Mesenchymal stem cell (in vitro differentiated cells and primary cell): ENCODE results near the gene UBE2E2. TPM values are rescaled to one million over a fixed set of nuclear protein-coding genes. Genes with fewer than 3 reads are reported as not detected.
A peak's percentile ranks its signal among the peaks of the same experiment; 100 is the strongest.

Source experiments
- DNase-seq: peaks from one replicate; pipeline ENCODE4 v3.0.0-alpha.2; 2013
- H2AFZ ChIP-seq: one replicate; pipeline ENCODE4 v1.6.1; 2013; ENCODE audit warnings: low read depth, mild to moderate bottlenecking, control low read depth, inconsistent platforms, low read length, moderate library complexity
- H2AK5ac ChIP-seq: 2 replicates; pipeline ENCODE4 v1.6.1; 2013; ENCODE audit warnings: low read length, moderate library complexity, mild to moderate bottlenecking, inconsistent platforms; ENCODE audit not compliant: severe bottlenecking
- H2BK120ac ChIP-seq: one replicate; pipeline ENCODE4 v1.6.1; 2013; ENCODE audit warnings: low read depth, mild to moderate bottlenecking, inconsistent platforms, low read length, moderate library complexity
- H2BK12ac ChIP-seq, 2 experiments: one replicate each; pipeline ENCODE4 v1.6.1; 2013; ENCODE audit warnings: inconsistent platforms in 2 of 2, low read length in 2 of 2, mild to moderate bottlenecking in 2 of 2, moderate library complexity in 2 of 2, control low read depth in 1 of 2
- H2BK15ac ChIP-seq: one replicate; pipeline ENCODE4 v1.6.1; 2013; ENCODE audit warnings: mild to moderate bottlenecking, low read depth, inconsistent platforms; ENCODE audit not compliant: poor library complexity, severe bottlenecking
- H2BK5ac ChIP-seq: 2 replicates; pipeline ENCODE4 v1.6.1; 2013; ENCODE audit warnings: low read depth, mild to moderate bottlenecking, low read length, control low read depth, inconsistent platforms; ENCODE audit not compliant: poor library complexity, severe bottlenecking
- H3K14ac ChIP-seq, 2 experiments: one replicate each; pipeline ENCODE4 v1.6.1; 2013; ENCODE audit warnings: inconsistent platforms in 2 of 2, low read length in 2 of 2, control low read depth in 1 of 2, mild to moderate bottlenecking in 1 of 2, moderate library complexity in 1 of 2
- H3K18ac ChIP-seq, 2 experiments: one replicate each; pipeline ENCODE4 v1.6.1; 2013; ENCODE audit warnings: inconsistent platforms in 2 of 2, low read length in 2 of 2, control low read depth in 1 of 2, low read depth in 1 of 2, mild to moderate bottlenecking in 1 of 2
- H3K23ac ChIP-seq, 2 experiments: one replicate each; pipeline ENCODE4 v1.6.1; 2013; ENCODE audit warnings: inconsistent platforms in 2 of 2, low read length in 2 of 2, mild to moderate bottlenecking in 2 of 2, moderate library complexity in 2 of 2, control low read depth in 1 of 2
- H3K27ac ChIP-seq: 2 replicates; pipeline ENCODE4 v1.5.1; 2013; ENCODE audit warnings: mild to moderate bottlenecking, moderate library complexity, low read length, control low read depth, inconsistent platforms; ENCODE audit not compliant: poor library complexity, severe bottlenecking
- H3K27me3 ChIP-seq, 2 experiments: 2 replicates each; pipeline versions ENCODE4 v1.6.1 to v1.7.0; 2013; ENCODE audit warnings: low read length in 2 of 2, mild to moderate bottlenecking in 2 of 2, moderate library complexity in 2 of 2, control low read depth in 1 of 2, inconsistent platforms in 1 of 2; ENCODE audit not compliant: control insufficient read depth in 1 of 2, insufficient read depth in 1 of 2
- H3K36me3 ChIP-seq, 2 experiments: 2 replicates each; pipeline versions ENCODE4 v1.6.1 to v1.7.0; 2013; ENCODE audit warnings: low read length in 2 of 2, control low read depth in 1 of 2, inconsistent platforms in 1 of 2, low read depth in 1 of 2, mild to moderate bottlenecking in 1 of 2; ENCODE audit not compliant: insufficient read depth in 2 of 2, control insufficient read depth in 1 of 2
- H3K4ac ChIP-seq, 2 experiments: one replicate each; pipeline ENCODE4 v1.6.1; 2013; ENCODE audit warnings: inconsistent platforms in 2 of 2, low read length in 2 of 2, mild to moderate bottlenecking in 2 of 2, moderate library complexity in 2 of 2, control low read depth in 1 of 2, low read depth in 1 of 2
- H3K4me1 ChIP-seq: 2 replicates; pipeline ENCODE4 v1.6.1; 2013; ENCODE audit warnings: low read depth, low read length, control low read depth; ENCODE audit not compliant: control insufficient read depth, insufficient read depth
- H3K4me2 ChIP-seq: 2 replicates; pipeline ENCODE4 v1.6.1; 2013; ENCODE audit warnings: low read length, mild to moderate bottlenecking, inconsistent platforms; ENCODE audit not compliant: poor library complexity, severe bottlenecking
- H3K4me3 ChIP-seq, 2 experiments: 2 replicates each; pipeline versions ENCODE4 v1.5.1 to v1.7.0; 2013; ENCODE audit warnings: low read length in 2 of 2, mild to moderate bottlenecking in 2 of 2, control low read depth in 1 of 2, low read depth in 1 of 2; ENCODE audit not compliant: insufficient read depth in 1 of 2
- H3K79me1 ChIP-seq: replicated peaks from 2 replicates; pipeline ENCODE4 v1.6.1; 2013; ENCODE audit warnings: mild to moderate bottlenecking, control low read depth, low read length, inconsistent platforms; ENCODE audit not compliant: poor library complexity, severe bottlenecking
- H3K9ac ChIP-seq: 2 replicates; pipeline ENCODE4 v1.7.0; 2013; ENCODE audit warnings: mild to moderate bottlenecking, low read length, moderate library complexity
- H3K9me3 ChIP-seq: 2 replicates; pipeline ENCODE4 v1.7.0; 2013; ENCODE audit warnings: mild to moderate bottlenecking, low read length; ENCODE audit not compliant: control insufficient read depth
- H4K8ac ChIP-seq: one replicate; pipeline ENCODE4 v1.6.1; 2013; ENCODE audit warnings: inconsistent platforms, mild to moderate bottlenecking, low read length, moderate library complexity
- H4K91ac ChIP-seq: one replicate; pipeline ENCODE4 v1.6.1; 2013; ENCODE audit warnings: mild to moderate bottlenecking, low read length, inconsistent platforms
- WGBS: methylation state at CpG from one replicate; pipeline ENCODE4 v1.1.7; 2013; ENCODE audit warnings: mixed read lengths; 5-methylcytosine and 5-hydroxymethylcytosine counted together
- polyA plus RNA-seq, 2 experiments: library from polyadenylated mRNA; stranded (reverse); fragments of 200-250 nt; gene quantifications; one replicate each; pipeline ENCODE4 v1.2.3, GENCODE V29; 2013

The UBE2E2 gene
- 27.2 TPM for polyA plus RNA-seq (2013, experiment 1 of 2)
- 26.3 TPM for polyA plus RNA-seq (2013, experiment 2 of 2)

DNA sequence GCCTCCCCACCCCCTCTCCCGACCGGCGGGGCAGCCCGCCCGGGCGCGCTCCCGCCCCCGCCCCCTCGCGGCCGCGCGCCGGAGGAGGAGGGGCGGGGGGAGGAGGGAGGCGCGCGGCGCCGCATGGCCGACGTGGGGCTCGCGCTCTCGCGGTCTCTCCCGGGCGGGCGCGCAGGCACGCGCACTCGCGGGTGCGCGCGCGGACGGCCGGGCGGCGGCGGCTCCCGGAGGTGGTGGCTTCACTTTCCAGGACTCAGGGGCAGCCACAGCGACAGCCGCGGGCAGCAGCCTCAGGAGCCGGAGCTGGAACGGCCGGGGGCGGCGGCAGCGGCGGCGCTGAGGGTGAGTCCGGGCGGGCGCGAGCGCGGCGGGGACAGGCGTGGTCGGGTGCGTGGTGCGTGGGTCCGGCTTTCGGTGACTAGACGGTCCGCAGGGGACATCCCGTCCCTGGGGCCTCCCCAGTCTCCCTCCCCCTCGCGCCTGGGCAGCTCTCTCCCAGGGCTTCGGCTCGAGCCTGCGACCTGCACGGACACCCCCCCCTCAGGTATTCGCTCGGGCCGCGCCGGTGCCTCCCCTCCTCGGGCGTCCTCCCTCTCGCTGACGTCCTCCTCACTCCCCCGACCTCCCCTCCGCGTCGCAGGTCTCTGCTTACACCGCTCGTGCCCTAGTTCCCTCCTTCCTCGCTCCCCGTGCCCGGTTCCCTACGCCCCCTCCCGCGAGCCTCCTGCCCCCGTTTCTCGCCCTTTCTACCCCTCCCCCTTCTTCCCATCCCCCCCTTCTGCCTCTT is at the start of gene UBE2E2:
TSS of gene UBE2E2 (plus strand) at position 407 of the 787 bp plus-strand sequence.
- H3K4me2 ChIP-seq: peak within 1 kb of the TSS; percentile 77
- peak within 1 kb of the TSS; percentile 64 to 89 for H3K4ac ChIP-seq
- peak within 1 kb of the TSS in 1 of 2 experiments; percentile 97 for H3K23ac ChIP-seq
- H3K36me3 ChIP-seq: no peaks in the 10 kb centered on the region
- H2BK12ac ChIP-seq: peak within 1 kb of the TSS; percentile 77 to 90
- H3K9ac ChIP-seq: peak within 1 kb of the TSS; percentile 91
- WGBS: under 1% methylated on average over 38 of the region's 101 CpGs
- H4K91ac ChIP-seq: peak within 1 kb of the TSS; percentile 92
- H2BK5ac ChIP-seq: peak within 1 kb of the TSS; percentile 48
- peak within 1 kb of the TSS; percentile 85 for H2BK120ac ChIP-seq
- H3K27me3 ChIP-seq: peaks cover 0 to 6% of the 10 kb centered on the region in 2 experiments
- H3K4me3 ChIP-seq: peak within 1 kb of the TSS; percentile 88 to 99
- peaks cover 6% of the 10 kb centered on the region for H3K79me1 ChIP-seq
- H2AFZ ChIP-seq: peak within 1 kb of the TSS; percentile 76
- peak within 1 kb of the TSS; percentile 92 to 95 for H3K18ac ChIP-seq
- peak within 1 kb of the TSS; percentile 99 for H4K8ac ChIP-seq
- no peaks in the 10 kb centered on the region for H3K9me3 ChIP-seq
- H2BK15ac ChIP-seq: peak within 1 kb of the TSS; percentile 100
- H2AK5ac ChIP-seq: no peak within 1 kb of the TSS
- peaks cover 4% of the 10 kb centered on the region for H3K4me1 ChIP-seq
- peak within 1 kb of the TSS in 1 of 2 experiments; percentile 84 for H3K14ac ChIP-seq
- DNase-seq: peak; percentile 62
- H3K27ac ChIP-seq: no peak within 1 kb of the TSS

- H3K4me3 ChIP-seq: no peak overlapping the region
- no peak overlapping the region for H3K18ac ChIP-seq
- no peak overlapping the region for H2BK5ac ChIP-seq
- H3K14ac ChIP-seq: no peak overlapping the region
- H3K4me2 ChIP-seq: no peak overlapping the region
- no peaks in the 10 kb centered on the region for H3K36me3 ChIP-seq
- no peak overlapping the region for H4K8ac ChIP-seq
- H3K4ac ChIP-seq: no peak overlapping the region
- H2BK120ac ChIP-seq: no peak overlapping the region
- H4K91ac ChIP-seq: no peak overlapping the region
- no peak overlapping the region for H3K9ac ChIP-seq
- no peak overlapping the region for H3K27ac ChIP-seq
- H2BK15ac ChIP-seq: no peak overlapping the region
- DNase-seq: no peak
- no peaks in the 10 kb centered on the region for H3K79me1 ChIP-seq
- H2AK5ac ChIP-seq: no peak overlapping the region
- no peaks in the 10 kb centered on the region for H3K27me3 ChIP-seq
- no peak overlapping the region for H2BK12ac ChIP-seq
- H3K23ac ChIP-seq: no peak overlapping the region
- 57% methylated on average over 1 of the region's 1 CpG for WGBS
- H2AFZ ChIP-seq: no peak overlapping the region
- no peaks in the 10 kb centered on the region for H3K4me1 ChIP-seq
- H3K9me3 ChIP-seq: peaks cover 8% of the 10 kb centered on the region
Observed at GRCh38 chr3:23153436-23153835, 49.7 kb upstream of the UBE2E2 start.

GRCh38 chr3:23157331-23157730 is 45.8 kb upstream of the UBE2E2 start:
- Histone ChIP-seq H3K4me2 (no peak overlapping the region), H3K18ac (no peak overlapping the region), H3K27me3 (no peaks in the 10 kb centered on the region), H4K91ac (no peak overlapping the region), H4K8ac (no peak overlapping the region), H3K27ac (no peak overlapping the region), H2BK12ac (no peak overlapping the region), H3K4ac (no peak overlapping the region), H3K9ac (no peak overlapping the region), H2BK5ac (no peak overlapping the region), H2BK120ac (no peak overlapping the region), H3K4me1 (peaks cover 5% of the 10 kb centered on the region), H3K9me3 (peaks cover 8% of the 10 kb centered on the region), H2AK5ac (no peak overlapping the region), H3K36me3 (no peaks in the 10 kb centered on the region), H3K4me3 (no peak overlapping the region), H3K23ac (no peak overlapping the region), H3K79me1 (no peaks in the 10 kb centered on the region), H2BK15ac (no peak overlapping the region), H3K14ac (no peak overlapping the region), H2AFZ (no peak overlapping the region)
- DNase-seq: no peak
- WGBS: 98% methylated on average over 3 of the region's 3 CpGs

- Histone ChIP-seq H2BK12ac (no peak overlapping the region), H3K23ac (no peak overlapping the region), H3K79me1 (no peaks in the 10 kb centered on the region), H2BK15ac (no peak overlapping the region), H2BK120ac (no peak overlapping the region), H4K8ac (no peak overlapping the region), H3K14ac (no peak overlapping the region), H3K4ac (no peak overlapping the region), H2AK5ac (no peak overlapping the region), H2BK5ac (no peak overlapping the region), H3K27me3 (no peaks in the 10 kb centered on the region), H3K4me3 (no peak overlapping the region), H3K9ac (peak overlapping the region; percentile 74), H3K4me2 (no peak overlapping the region), H2AFZ (no peak overlapping the region), H3K18ac (no peak overlapping the region), H3K9me3 (peaks cover 7% of the 10 kb centered on the region), H3K36me3 (no peaks in the 10 kb centered on the region), H4K91ac (no peak overlapping the region), H3K4me1 (peaks cover 5% of the 10 kb centered on the region), H3K27ac (peak overlapping the region; percentile 33)
- WGBS: no CpG with 5 or more reads among the region's 2 CpGs
- DNase-seq: peak; percentile 86
Observed at GRCh38 chr3:23159929-23160328, 43.2 kb upstream of the UBE2E2 start.
